Esophagus muscularis mucosa (tissue), 4 donors: ENCODE data around the gene ZNF407. TPM values are rescaled to one million over a fixed set of nuclear protein-coding genes. Genes with fewer than 3 reads are reported as not detected.

Experiments
- DNase-seq: peaks from one replicate; pipeline ENCODE4 v3.0.0-alpha.2; 2017; ENCODE audit errors: extremely low spot score
- H3K27ac ChIP-seq, 4 donors: fragments of 200-600 bp; sonication (generic); replicated peaks in 1 of 4; 1 replicate in 3 of 4; 2 replicates in 1 of 4; pipeline ENCODE4 v1.5.1; 2016 to 2019; ENCODE audit warnings: mild to moderate bottlenecking in 1 of 4
- H3K27me3 ChIP-seq, 4 donors: fragments of 200-600 bp; sonication (generic); one replicate each; pipeline versions ENCODE4 v1.5.1 to v1.6.0; 2016 to 2019
- H3K36me3 ChIP-seq, 4 donors: fragments of 200-600 bp; sonication (generic); one replicate each; pipeline ENCODE4 v1.5.1; 2016 to 2019
- H3K4me1 ChIP-seq, 4 donors: fragments of 200-600 bp; sonication (generic); one replicate each; pipeline ENCODE4 v1.5.1; 2016 to 2019
- H3K4me3 ChIP-seq, 4 donors: fragments of 200-600 bp; sonication (generic); 1 replicate in 2 of 4; 2 replicates in 2 of 4; pipeline ENCODE4 v1.5.1; 2016 to 2019; ENCODE audit warnings: mild to moderate bottlenecking in 4 of 4, moderate library complexity in 1 of 4
- H3K9me3 ChIP-seq, 4 donors: fragments of 200-600 bp; sonication (generic); 1 replicate in 3 of 4; 2 replicates in 1 of 4; pipeline ENCODE4 v1.5.1; 2016 to 2019
- CTCF ChIP-seq, 3 experiments: fragments of 200-600 bp in 2 of 3; fragments of 450-650 bp in 1 of 3; sonication (generic) in 2 of 3; IDR thresholded peaks; one replicate each; pipeline ENCODE4 v1.5.1; 2017 to 2019; ENCODE audit warnings: antibody characterized with exemption in 3 of 3, mild to moderate bottlenecking in 2 of 3, moderate library complexity in 1 of 3
- EP300 ChIP-seq: sonication (generic); formaldehyde crosslinking; IDR thresholded peaks from one replicate; pipeline ENCODE4 v1.6.1; 2017; ENCODE audit warnings: antibody characterized with exemption
- POLR2A ChIP-seq: fragments of 450-650 bp; IDR thresholded peaks from one replicate; pipeline ENCODE4 v1.6.1; 2017; ENCODE audit warnings: antibody characterized with exemption, moderate library complexity, mild to moderate bottlenecking, low read depth
- POLR2AphosphoS5 ChIP-seq, 2 donors: sonication (generic); formaldehyde crosslinking; IDR thresholded peaks; one replicate each; pipeline ENCODE4 v1.6.1; 2017; ENCODE audit warnings: antibody characterized with exemption in 2 of 2
- WGBS: methylation state at CpG from one replicate; pipeline ENCODE4 v1.1.5; 2018; 5-methylcytosine and 5-hydroxymethylcytosine counted together
- intact Hi-C: fragments of 100-400 bp; cut with DNase I; formaldehyde crosslinking; loops from one replicate; pipeline ENCODE4 v1.15.1; 2023
- total RNA-seq, 4 donors: library from RNA; depleted of rRNA; stranded (reverse); fragments of >200 nt; gene quantifications; one replicate each; pipeline versions ENCODE4 v1.1.0 to v1.2.1, GENCODE V29; 2016

ZNF407 gene
- total RNA-seq, 4 donors from 2014 or later = 13.9 to 19.1 (median 17.2) TPM

GRCh38 chr18:75041586-75041985, 443.9 kb downstream of the ZNF407 start:
- Histone ChIP-seq H3K4me1 (peaks cover 0 to 18% (median 17%) of the 10 kb centered on the region in 4 donors), H3K4me3 (no peak overlapping the region), H3K27ac (no peak overlapping the region), H3K27me3 (no peaks in the 10 kb centered on the region), H3K36me3 (no peaks in the 10 kb centered on the region), H3K9me3 (no peaks in the 10 kb centered on the region)
- WGBS = 92% methylated on average over 8 of the region's 8 CpGs
- TF ChIP-seq POLR2A (no peak), CTCF (IDR thresholded peaks at IDR 0.05) (peak in 2 of 3 experiments; percentile 24 to 31)
- intact Hi-C loops = loop anchor here (10.0 kb wide), 1 partner anchor 137 kb away; no protein-coding TSS in a partner anchor
- peak; percentile 74 for DNase-seq

DNA sequence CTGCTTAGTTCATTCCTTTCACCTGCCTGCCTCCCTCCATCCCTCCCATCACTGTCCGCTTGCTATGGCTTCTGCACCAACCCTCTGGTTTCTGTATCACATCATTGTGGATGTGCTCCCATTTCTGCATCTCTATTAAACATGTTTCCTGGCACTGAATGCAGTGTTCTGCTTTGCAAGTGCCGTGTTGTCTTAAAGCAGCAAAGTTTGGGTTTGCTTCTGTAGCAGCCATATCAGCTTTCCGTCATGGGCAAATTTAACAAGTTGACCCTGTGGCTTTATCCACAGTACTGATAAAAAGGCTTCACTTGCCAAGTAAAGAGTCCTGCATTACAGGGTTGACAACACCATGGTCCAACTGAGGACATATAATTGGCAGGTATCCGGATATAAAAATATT, 445.8 kb downstream of the ZNF407 start:
- Histone ChIP-seq H3K4me3 (no peak overlapping the region), H3K4me1 (peaks cover 6 to 23% (median 10%) of the 10 kb centered on the region in 4 donors), H3K27ac (no peak overlapping the region), H3K9me3 (no peaks in the 10 kb centered on the region), H3K27me3 (no peaks in the 10 kb centered on the region), H3K36me3 (no peaks in the 10 kb centered on the region)
- no peak for TF ChIP-seq EP300
- TF ChIP-seq CTCF (IDR thresholded peaks at IDR 0.05) = no peak
- no peak for TF ChIP-seq POLR2AphosphoS5 (IDR thresholded peaks at IDR 0.05)
- TF ChIP-seq POLR2A = no peak
- 99% methylated on average over 4 of the region's 4 CpGs for WGBS
- intact Hi-C loops = loop anchor here (10.0 kb wide), 1 partner anchor 139 kb away; no protein-coding TSS in a partner anchor
- no peak for DNase-seq

GRCh38 chr18:75044296-75044695, 446.6 kb downstream of the ZNF407 start:
- H3K4me3 ChIP-seq = no peak overlapping the region
- H3K36me3 ChIP-seq = no peaks in the 10 kb centered on the region
- peaks cover 6 to 23% (median 10%) of the 10 kb centered on the region in 4 donors for H3K4me1 ChIP-seq
- intact Hi-C loops = loop anchor here (10.0 kb wide), 1 partner anchor 139 kb away; no protein-coding TSS in a partner anchor
- no peaks in the 10 kb centered on the region for H3K9me3 ChIP-seq
- no peak overlapping the region for H3K27ac ChIP-seq
- TF ChIP-seq EP300 (no peak), POLR2AphosphoS5 (IDR thresholded peaks at IDR 0.05) (no peak)
- DNase-seq = no peak
- H3K27me3 ChIP-seq = no peaks in the 10 kb centered on the region
- 94% methylated on average over 9 of the region's 9 CpGs for WGBS

DNA sequence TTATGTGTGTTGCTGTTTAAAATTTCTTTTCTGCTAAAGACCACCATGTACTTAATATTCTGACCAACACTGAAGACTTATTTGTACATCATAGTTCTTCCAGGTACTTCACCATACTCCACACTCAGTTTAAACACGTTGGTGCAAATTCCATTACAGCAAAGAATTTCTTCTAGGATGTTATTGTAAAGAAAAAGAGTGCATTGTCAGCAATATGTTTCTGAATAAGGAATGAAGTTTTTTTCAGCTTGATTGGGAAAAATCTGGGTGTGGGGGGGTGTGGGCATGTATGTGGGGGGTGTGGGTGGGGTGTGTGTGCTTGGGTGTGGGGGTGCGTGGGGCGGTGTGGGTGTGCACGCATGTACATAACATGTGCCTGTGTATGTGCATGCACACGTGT, 447.1 kb downstream of the ZNF407 start:
- Histone ChIP-seq H3K36me3 (no peaks in the 10 kb centered on the region), H3K4me1 (peaks cover 6 to 23% (median 10%) of the 10 kb centered on the region in 4 donors), H3K27me3 (no peaks in the 10 kb centered on the region), H3K9me3 (no peaks in the 10 kb centered on the region), H3K27ac (no peak overlapping the region), H3K4me3 (no peak overlapping the region)
- intact Hi-C loops = loop anchor here (10.0 kb wide), 1 partner anchor 140 kb away; no protein-coding TSS in a partner anchor
- no peak for DNase-seq
- TF ChIP-seq POLR2A (no peak), CTCF (IDR thresholded peaks at IDR 0.05) (no peak), POLR2AphosphoS5 (IDR thresholded peaks at IDR 0.05) (no peak), EP300 (no peak)
- 86% methylated on average over 5 of the region's 5 CpGs for WGBS

- DNase-seq = no peak
- Histone ChIP-seq H3K4me3 (no peak overlapping the region), H3K36me3 (no peaks in the 10 kb centered on the region), H3K27ac (no peak overlapping the region), H3K27me3 (no peaks in the 10 kb centered on the region), H3K9me3 (no peaks in the 10 kb centered on the region), H3K4me1 (peaks cover 6 to 23% (median 10%) of the 10 kb centered on the region in 4 donors)
- TF ChIP-seq CTCF (IDR thresholded peaks at IDR 0.05) = no peak
- no peak for TF ChIP-seq POLR2AphosphoS5 (IDR thresholded peaks at IDR 0.05)
- no peak for TF ChIP-seq EP300
- no peak for TF ChIP-seq POLR2A
- intact Hi-C loops = loop anchor here (10.0 kb wide), 1 partner anchor 140 kb away; no protein-coding TSS in a partner anchor
- 74% methylated on average over 4 of the region's 4 CpGs for WGBS
Measured at GRCh38 chr18:75045272-75045671, 447.6 kb downstream of the ZNF407 start.
